Endometrium (tissue), 2 donors: ENCODE results near the gene PDIA5.
"Not testable (repeated sequence)": the region's sequence is repeated elsewhere in the genome, so short reads cannot be mapped to it uniquely, and the experiment has no call there.

ENCODE experiments used
- FAIRE-seq: peaks from 2 replicates; lab custom pipeline; 2012; peaks lifted over from hg19 to GRCh38; lab: Jason Lieb, UNC
- donor health status: control.
- donor health status: control.

PDIA5 gene

DNA sequence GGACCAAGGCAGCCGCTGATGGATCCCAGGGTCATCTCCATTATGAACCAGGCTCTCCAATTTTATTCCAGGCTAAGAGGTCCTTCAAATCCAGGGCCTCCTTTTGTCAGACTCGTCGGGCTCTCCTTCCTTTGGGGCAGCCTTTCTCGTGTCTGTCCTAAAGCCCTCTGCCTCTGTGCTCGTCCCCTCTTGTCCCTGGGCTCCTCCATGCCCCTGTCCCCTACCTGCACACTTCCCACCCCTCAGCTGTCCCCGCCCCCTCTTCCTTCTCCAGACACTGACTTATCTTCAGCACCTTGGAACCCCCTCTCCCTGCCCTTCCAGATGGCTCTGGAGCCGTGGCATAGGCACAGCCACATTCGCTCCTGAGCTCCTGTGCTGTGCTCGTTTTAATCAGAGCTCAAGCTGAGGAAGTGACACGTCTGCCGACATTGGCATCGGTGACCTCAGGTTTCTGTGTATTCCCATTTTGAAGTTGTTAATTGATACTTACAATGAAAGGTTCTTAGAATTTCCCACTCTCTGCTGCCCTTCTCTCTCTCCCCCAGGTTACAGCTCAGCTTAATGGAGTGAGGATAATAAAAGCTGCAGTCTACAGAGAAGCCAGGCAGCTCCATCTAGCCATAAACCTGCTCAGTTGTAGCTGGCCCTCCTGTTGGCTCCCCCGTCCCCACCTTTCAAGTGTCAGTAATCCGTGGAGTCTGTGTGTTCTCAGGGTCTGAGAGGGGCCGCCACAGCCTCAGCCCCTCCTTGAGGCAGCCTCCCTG, 83.8 kb downstream of the PDIA5 start:
- FAIRE-seq: no peak

GRCh38 chr3:123151251-123151705, 84.5 kb downstream of the PDIA5 start:
- no peak for FAIRE-seq

DNA sequence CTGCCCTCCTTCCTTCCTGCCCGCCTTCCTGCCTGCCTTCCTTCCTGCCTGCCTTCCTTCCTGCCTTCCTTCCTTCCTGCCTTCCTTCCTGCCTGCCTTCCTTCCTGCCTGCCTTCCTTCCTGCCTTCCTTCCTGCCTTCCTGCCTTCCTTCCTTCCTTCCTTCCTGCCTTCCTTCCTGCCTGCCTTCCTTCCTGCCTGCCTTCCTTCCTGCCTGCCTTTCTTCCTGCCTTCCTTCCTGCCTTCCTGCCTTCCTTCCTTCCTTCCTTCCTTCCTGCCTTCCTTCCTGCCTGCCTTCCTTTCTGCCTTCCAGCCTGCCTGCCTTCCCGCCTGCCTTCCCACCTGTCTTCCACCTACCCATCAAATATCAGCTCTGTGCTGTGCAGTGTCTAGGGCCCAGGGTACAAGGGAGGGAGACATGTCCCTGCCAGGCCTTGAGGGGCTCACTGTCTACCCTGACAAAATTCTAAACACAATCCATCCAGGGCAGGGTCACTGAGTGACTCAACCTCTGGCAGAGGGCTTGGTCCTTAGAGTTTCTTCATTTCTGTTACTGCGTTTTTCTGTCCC, 85.1 kb downstream of the PDIA5 start:
- FAIRE-seq: not testable (repeated sequence)

GRCh38 chr3:123152687-123153086, 85.9 kb downstream of the PDIA5 start:
- no peak for FAIRE-seq

DNA sequence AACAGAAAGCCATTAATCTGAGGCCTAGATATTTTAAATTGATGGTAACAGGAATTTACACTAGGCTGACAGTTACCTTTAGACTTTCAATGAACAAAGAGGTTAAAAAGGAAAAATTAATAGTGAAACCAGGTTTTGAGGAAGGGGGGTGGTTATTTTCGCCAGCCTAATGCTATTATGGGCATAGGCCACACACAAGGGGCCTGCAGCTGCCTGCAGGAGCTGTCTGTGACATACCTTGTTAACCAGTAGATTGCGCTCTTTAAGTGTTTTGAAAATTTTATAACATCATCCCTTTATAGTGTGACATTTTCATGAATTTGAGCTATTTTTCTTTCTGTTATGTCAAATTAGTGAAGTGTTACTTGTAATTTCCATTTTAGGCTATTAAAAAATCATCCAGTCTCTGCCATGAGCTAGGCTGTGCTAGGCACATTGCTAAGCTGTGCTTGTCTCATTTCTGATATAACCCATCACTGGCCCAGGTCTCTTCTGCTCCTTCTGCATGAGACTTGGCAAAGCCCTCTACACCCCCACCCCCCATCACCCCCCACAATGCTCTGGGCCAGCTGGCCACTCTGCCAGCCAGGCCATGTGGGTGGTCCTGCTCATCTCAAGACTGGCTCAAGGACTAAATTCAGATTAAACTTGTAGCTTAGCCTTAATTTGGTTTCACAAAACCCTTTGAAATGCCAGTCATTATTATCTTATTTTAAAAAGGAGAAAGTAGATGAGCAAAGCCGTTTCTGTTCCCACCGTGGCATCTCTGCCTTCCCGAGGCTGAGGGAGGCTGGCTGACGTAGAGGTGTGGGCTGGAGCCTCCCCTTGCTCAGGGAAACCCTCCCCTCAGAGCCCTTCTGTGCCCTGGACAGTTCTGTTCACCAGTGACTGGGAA, 86.5 kb downstream of the PDIA5 start:
- FAIRE-seq: no peak

GRCh38 chr3:123154020-123154985, 87.5 kb downstream of the PDIA5 start:
- FAIRE-seq: no peak

- FAIRE-seq: no peak
Observed at GRCh38 chr3:123155471-123156011, 88.7 kb downstream of the PDIA5 start.

DNA sequence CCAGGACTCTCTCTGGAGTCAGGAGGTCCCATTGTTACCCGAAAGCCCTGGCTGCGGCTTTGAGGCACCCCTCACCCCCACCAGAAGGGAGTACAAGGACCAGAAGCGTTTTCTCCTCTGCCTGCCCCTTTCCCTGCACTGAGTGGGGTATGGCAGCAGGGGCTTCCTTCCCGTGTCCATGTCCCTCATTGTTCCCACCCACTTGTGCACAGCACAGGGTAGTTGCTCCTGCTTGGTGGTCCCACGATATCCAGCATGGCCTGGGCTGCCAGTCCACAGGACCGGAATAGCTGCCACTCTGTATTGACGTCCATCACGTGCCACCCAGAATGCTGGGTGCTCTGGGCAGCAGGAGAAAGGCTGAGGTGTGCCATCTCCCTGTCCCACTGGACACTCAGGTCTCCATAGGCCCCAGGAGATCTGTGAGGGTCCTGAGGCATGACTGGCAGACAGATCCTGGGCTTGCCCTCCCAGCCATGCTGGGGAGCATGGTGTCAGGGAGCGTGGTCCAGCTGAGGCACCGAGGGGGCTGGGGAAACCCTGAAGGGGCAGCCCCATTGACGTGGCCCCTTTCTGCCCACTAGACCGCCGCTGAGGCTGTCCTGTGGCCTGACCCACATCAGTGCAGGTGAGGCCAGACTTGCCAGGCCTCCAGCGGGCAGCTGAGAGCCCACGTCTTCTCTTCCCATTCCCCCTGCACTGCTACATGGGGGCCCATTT, 89.6 kb downstream of the PDIA5 start:
- FAIRE-seq: no peak

DNA sequence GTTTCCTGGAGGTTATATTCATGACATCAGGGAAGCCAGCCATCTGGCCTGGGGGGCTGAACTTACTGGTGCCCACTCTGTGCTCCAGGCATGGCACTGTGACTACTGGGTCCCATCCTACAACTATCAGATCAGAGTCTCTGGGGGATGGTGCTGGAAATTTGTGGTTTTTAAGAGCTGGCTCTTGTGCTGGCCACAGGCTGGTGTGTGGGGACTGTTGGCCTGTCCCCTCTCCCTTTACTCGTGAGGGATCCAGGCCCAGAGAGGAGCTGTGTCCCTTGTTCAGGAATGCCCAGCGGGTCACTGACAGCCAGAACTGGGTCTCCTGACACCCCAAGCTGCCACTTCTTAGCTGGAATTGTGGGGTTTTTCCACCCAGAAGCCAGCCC, 90.4 kb downstream of the PDIA5 start:
- no peak for FAIRE-seq

DNA sequence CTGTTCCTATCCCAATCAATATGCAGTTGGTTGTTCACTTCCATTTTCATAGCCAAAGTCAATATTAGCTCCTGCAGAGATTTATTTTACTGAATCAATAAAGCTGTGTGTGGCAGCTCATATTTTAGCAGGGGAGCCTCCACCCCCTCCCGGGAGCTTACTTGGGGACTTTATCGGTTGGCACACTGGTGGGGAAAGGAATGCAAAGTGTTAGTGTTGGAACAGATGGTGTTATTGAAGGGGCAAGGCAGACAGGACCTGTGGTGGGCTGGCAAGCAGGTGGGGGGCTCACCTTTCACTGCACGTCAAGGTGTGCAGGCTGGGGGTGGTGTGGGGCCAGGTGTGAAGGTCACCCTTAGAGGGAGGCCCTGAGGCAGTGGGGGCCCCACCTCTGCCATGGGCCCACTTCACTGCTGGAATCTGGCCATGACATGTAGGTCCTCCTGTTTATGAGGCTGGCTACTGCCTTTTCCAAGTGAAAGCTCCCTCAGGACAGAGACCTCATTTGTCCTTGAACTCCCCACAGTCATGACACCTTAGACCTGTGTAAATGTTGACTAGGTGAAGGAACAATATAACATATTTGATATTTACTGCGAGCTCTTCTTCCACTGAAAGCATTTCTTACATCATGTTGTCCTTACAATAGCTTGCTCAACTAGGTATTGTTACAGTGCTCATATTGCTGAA, 90.9 kb downstream of the PDIA5 start:
- FAIRE-seq: no peak

DNA sequence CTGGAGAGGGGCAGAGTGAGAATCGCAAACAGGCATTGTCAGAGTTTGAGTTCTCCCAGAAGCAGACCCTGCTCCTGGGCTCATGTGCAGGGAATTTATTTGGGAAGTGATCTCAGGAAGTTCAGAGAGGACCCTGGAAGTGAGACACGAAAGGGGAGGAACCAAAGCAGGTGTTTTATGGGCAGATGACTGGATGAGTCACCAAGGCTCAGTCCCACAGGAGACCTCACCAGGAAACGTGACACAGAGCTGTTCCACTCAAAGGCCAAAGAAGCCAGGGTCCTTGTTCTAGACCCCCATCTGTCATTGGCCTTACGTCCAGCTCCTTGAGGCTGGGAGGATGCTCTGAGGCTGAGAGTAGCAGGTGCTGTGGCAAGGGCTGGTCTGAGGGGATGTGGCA, 91.5 kb downstream of the PDIA5 start:
- no peak for FAIRE-seq

DNA sequence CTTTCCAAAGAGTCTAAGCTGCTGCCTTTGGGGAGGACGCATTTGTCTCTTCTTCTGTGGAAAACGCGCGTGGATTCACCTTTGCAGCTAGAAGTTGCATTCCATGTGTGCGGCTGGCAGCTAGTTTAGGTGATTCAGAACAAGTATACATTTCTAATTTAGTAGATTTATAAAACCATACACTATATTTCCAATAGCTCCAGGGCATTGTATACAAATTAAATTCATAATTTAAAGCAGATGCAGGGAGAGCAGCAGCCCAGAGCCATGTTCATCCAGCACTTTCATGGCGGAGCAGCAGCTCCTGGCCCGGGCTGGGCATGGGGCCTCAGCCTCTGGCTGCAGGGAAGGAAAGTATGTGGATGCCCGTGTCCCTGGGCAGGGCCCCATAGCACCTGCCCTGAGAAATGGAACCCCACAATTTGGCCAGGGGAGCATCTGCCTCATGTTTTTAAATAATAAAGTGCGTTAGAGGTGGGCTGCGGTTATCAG, 92.1 kb downstream of the PDIA5 start:
- no peak for FAIRE-seq

DNA sequence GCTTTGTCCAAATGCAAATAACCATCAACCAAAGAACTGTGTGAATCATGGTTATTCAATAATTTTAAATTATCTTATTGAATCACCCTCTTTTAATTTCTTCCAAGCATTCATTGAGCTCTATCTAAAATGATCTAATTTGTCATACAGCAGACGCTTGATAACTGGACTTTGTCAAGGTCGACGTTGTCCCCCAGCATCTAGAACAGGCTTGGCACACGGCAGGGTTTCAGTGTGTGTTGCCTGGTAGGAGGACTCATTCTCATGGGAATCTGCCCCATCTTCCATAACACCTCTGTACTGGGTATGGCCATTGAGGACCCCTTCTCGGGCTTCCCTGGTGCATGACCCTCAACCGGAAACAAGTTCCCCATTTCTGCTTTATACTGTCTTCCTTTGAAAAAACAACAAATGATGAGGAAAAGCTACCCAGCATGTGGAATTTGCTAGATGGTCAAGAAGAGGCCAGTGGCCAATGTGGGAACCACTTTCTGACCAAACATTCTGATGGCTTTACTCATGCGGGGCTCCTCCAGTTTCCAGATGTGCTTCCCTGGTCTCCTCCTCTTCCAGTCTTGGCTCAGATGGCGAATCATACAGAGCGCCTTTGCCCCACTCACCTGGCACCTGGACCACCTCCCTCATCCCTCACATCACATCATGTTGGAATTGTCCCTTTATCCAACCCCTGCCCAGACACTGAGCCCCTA, 93.3 kb downstream of the PDIA5 start:
- no peak for FAIRE-seq

- no peak for FAIRE-seq
Observed at GRCh38 chr3:123161167-123161566, 94.3 kb downstream of the PDIA5 start.

DNA sequence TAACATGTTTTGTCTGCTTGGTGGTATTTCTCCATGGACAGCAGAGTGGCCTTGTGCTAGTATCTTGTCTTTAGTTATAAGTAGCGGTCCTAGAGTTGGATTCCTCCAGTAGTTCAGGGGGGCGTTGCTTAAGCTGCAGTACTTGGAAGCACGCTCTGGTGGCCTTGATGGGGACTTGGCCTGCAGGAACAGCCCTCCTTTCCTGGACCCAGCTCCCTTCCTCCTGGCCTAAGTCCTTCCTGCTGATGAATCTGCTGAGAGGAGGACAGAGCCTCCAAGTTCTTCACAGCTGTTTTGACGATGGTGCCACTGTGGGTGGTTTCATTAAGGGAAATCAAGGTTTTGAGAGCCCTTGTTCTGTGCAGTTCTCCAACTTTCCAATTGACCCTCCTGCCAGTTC, 96.3 kb downstream of the PDIA5 start:
- FAIRE-seq: no peak

DNA sequence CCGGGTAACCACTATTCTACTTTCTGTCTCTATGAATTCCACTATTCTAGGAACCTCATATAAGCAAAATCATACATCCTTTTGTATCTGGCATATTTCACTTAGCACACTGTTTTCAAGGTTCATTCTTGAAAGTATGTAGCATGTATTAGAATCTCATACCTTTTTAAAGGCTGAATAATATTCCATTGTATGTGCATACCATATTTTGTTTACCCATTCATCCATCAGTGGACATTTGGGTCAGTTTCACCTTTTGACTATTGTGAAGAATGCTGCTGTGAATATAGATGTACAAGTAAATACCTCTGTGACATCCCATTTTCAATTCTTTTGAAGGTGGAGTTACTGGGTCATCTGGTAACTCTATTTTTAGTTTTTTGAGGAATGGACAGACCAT, 98.3 kb downstream of the PDIA5 start:
- FAIRE-seq: no peak

DNA sequence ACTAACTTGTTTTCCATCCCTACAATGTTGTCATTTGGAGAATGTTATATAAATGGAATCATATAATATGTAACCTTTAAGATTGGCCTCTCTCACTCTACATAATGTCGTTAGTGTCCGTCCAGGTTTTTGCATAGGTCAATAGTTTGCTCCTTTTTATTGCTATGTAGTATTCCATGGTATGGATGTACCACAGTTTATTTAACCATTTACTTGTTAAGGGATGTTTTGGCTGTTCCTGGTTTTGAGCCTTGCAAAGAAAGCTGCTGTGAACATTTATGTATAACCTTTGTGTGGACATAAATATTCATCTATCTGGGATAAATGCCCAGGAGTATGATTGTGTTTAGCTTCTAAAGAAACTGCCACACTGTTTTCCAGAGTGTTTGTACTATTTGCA, 100.9 kb downstream of the PDIA5 start:
- no peak for FAIRE-seq

DNA sequence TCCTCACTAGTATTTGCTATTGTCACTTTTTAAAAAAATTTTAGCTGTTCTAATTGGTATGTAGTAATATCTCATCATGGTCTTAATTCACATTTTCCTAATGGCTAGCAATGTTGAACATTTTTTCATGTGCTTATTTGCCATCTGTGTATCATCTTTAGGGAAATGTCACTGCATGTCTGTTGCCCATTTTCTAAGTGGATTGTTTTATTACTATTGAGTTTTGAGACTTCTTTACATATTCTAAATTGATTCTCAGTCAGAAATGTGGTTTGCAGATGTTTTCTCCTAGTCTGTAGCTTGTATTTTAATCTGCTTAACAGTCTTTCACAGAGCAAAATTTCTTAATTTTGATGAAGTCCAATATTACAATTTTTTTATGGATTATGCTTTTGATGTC, 101.3 kb downstream of the PDIA5 start:
- FAIRE-seq: no peak

DNA sequence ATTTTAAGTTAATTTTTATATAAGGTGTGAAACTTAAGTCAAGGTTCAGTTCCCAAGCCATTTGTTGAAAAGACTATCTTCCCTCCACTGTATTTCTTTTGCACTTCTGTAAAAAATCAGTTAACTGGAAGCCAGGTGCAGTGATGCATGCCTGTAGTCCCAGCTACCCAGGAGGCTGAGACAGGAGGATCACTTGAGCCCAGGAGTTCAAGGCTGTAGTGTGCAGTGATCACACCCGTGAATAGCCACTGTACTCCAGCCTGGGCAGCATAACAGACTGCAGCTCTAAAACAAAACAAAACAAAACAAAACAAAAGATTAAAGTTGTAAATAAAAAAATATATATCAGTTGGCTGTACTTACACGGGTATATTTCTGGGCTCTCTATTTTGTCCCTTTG, 101.8 kb downstream of the PDIA5 start:
- no peak for FAIRE-seq
